Fibroblast of lung (primary cell): ENCODE measurements around the gene TFDP2. TPM values are rescaled to one million over a fixed set of nuclear protein-coding genes. Genes with fewer than 3 reads are reported as not detected.

Experiments used
- DNase-seq, 2 donors: peaks; one replicate each; pipeline versions ENCODE4 v3.0.0 to v3.0.0-alpha.2; 2010; ENCODE audit warnings: low read depth in 2 of 2
- H2AFZ ChIP-seq: 2 replicates; pipeline ENCODE4 v1.5.1; 2012; ENCODE audit warnings: low read length, control low read depth, inconsistent platforms
- H3K27ac ChIP-seq: 2 replicates; pipeline ENCODE4 v1.5.1; 2011; ENCODE audit warnings: low read length, control low read depth; ENCODE audit not compliant: insufficient read depth
- H3K27me3 ChIP-seq: 2 replicates; pipeline ENCODE4 v1.5.1; 2011; ENCODE audit warnings: mild to moderate bottlenecking, low read length; ENCODE audit not compliant: control insufficient read depth, insufficient read depth
- H3K36me3 ChIP-seq: 2 replicates; pipeline ENCODE4 v1.5.1; 2011; ENCODE audit warnings: low read length; ENCODE audit not compliant: control insufficient read depth, insufficient read depth
- H3K4me1 ChIP-seq: 2 replicates; pipeline ENCODE4 v1.5.1; 2011; ENCODE audit warnings: low read length; ENCODE audit not compliant: control insufficient read depth, insufficient read depth; ENCODE audit errors: extremely low read depth
- H3K4me2 ChIP-seq: 2 replicates; pipeline ENCODE4 v1.5.1; 2011; ENCODE audit warnings: low read length, control low read depth; ENCODE audit not compliant: insufficient read depth; ENCODE audit errors: extremely low read depth
- H3K4me3 ChIP-seq, 4 experiments: fragments of 200-600 bp in 1 of 4; sonication (generic) in 1 of 4; replicated peaks in 1 of 4; 2 replicates each; pipeline ENCODE4 v1.5.1; 2011 to 2016; ENCODE audit warnings: low read length in 4 of 4, low read depth in 3 of 4, mild to moderate bottlenecking in 3 of 4, control low read depth in 2 of 4, inconsistent platforms in 1 of 4, mixed read lengths in 1 of 4; ENCODE audit not compliant: insufficient read depth in 1 of 4; ENCODE audit errors: control extremely low read depth in 1 of 4
- H3K79me2 ChIP-seq: 2 replicates; pipeline ENCODE4 v1.5.1; 2012; ENCODE audit warnings: mild to moderate bottlenecking, low read length, inconsistent platforms; ENCODE audit not compliant: control insufficient read depth, insufficient read depth
- H3K9ac ChIP-seq: 2 replicates; pipeline ENCODE4 v1.5.1; 2011; ENCODE audit warnings: mild to moderate bottlenecking, low read length, control low read depth; ENCODE audit not compliant: insufficient read depth
- H3K9me3 ChIP-seq: 2 replicates; pipeline ENCODE4 v1.5.1; 2012; ENCODE audit warnings: low read depth, low read length; ENCODE audit not compliant: control insufficient read depth, insufficient read depth
- H4K20me1 ChIP-seq: 2 replicates; pipeline ENCODE4 v1.5.1; 2011; ENCODE audit warnings: low read length; ENCODE audit not compliant: control insufficient read depth, insufficient read depth; ENCODE audit errors: extremely low read depth
- CTCF ChIP-seq, 2 donors: IDR thresholded peaks in 1 of 2; conservative IDR thresholded peaks in 1 of 2; 1 replicate in 1 of 2; 2 replicates in 1 of 2; pipeline ENCODE4 v1.5.1; 2011 to 2012; ENCODE audit warnings: low read length in 2 of 2, control low read depth in 1 of 2, inconsistent platforms in 1 of 2, low read depth in 1 of 2, mild to moderate bottlenecking in 1 of 2
- EZH2 ChIP-seq: IDR thresholded peaks from 2 replicates; pipeline ENCODE4 v1.5.1; 2012; ENCODE audit warnings: low read length, control low read depth, mild to moderate bottlenecking; ENCODE audit errors: missing control alignments
- polyA plus RNA-seq, 2 donors: library from polyadenylated mRNA; depleted of rRNA in 1 of 2; stranded (reverse) in 1 of 2; unstranded in 1 of 2; fragments of >200 nt; gene quantifications; 2 replicates each; pipeline ENCODE4 v1.2.1, GENCODE V29; 2011 to 2012; ENCODE audit warnings: missing spikeins in 1 of 2
- total RNA-seq: library from RNA; depleted of rRNA; stranded (reverse); fragments of >200 nt; gene quantifications from 2 replicates; pipeline ENCODE4 v1.2.1, GENCODE V29; 2014

The TFDP2 gene
- total and polyA plus RNA-seq, 2 donors (not counting 1 experiment from before 2014, with no cell fraction given), result 25.1 to 83.7 TPM

GRCh38 chr3:142118911-142119310 lies 30.4 kb downstream of the TFDP2 start:
- peak in 1 of 2 donors; percentile 11 for DNase-seq
- TF ChIP-seq EZH2 (no peak), CTCF (conservative IDR thresholded peaks at IDR 0.05 in 1 of 2, IDR thresholded peaks at IDR 0.05 in 1 of 2; ENCODE audit: low read depth in 1 of 2, low read length in 2 of 2) (no peak)
- Histone ChIP-seq H2AFZ (no peak overlapping the region), H3K4me1 (no peaks in the 10 kb centered on the region), H3K4me2 (no peak overlapping the region), H3K4me3 (no peak overlapping the region), H3K27me3 (no peaks in the 10 kb centered on the region), H3K9ac (no peak overlapping the region), H3K27ac (no peak overlapping the region), H3K79me2 (no peaks in the 10 kb centered on the region), H3K36me3 (no peaks in the 10 kb centered on the region), H3K9me3 (no peaks in the 10 kb centered on the region), H4K20me1 (no peaks in the 10 kb centered on the region)

- peak in 1 of 2 donors; percentile 76 for DNase-seq
- Histone ChIP-seq H3K9ac (no peak overlapping the region), H3K27ac (no peak overlapping the region), H3K9me3 (no peaks in the 10 kb centered on the region), H3K27me3 (no peaks in the 10 kb centered on the region), H4K20me1 (no peaks in the 10 kb centered on the region), H3K36me3 (no peaks in the 10 kb centered on the region), H2AFZ (no peak overlapping the region), H3K4me1 (no peaks in the 10 kb centered on the region), H3K4me2 (no peak overlapping the region), H3K4me3 (no peak overlapping the region), H3K79me2 (no peaks in the 10 kb centered on the region)
- TF ChIP-seq EZH2 (no peak), CTCF (conservative IDR thresholded peaks at IDR 0.05 in 1 of 2, IDR thresholded peaks at IDR 0.05 in 1 of 2; ENCODE audit: low read depth in 1 of 2, low read length in 2 of 2) (no peak)
Observed at GRCh38 chr3:142117056-142117851, 32.1 kb downstream of the TFDP2 start.

DNA sequence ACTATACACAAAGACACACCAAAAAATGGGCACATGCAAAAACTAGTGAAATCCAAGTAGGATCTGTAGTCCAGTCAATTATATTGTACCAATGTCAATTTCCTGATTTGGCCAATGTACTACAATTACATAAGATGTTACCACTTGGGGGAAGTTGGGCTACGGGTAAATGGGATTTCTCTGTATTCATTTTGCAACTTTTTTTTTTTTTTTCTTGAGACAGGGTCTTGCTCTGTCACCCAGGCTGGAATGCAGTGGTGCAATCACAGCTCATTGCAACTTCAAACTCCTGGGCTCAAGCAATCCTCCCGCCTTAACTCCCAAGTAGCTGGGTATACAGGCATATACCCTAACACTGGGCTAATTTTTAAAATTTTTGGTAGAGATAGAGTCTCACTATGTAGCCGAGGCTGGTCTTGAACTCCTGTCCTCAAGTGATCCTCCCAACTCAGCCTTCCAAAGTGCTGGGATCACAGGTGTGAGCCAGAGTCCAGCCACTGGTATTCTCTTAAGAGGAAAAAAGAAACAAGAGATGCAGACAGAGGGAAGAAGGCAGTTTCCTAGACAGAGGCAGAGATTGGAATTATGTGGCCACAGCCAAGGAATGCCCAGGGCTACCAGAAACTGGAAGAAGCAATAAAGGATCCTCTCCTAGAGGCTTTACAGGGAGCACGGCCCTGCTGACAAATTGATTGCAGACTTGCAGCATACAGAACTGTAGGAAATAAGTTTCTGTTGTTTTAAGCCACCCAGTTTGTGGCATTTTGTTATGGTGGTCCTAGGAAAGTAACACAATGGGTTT lies 33.3 kb downstream of the TFDP2 start:
- no peak overlapping the region for H2AFZ ChIP-seq
- no peaks in the 10 kb centered on the region for H4K20me1 ChIP-seq
- H3K9ac ChIP-seq, result no peak overlapping the region
- no peak for DNase-seq
- H3K79me2 ChIP-seq, result no peaks in the 10 kb centered on the region
- H3K9me3 ChIP-seq, result no peaks in the 10 kb centered on the region
- H3K36me3 ChIP-seq, result no peaks in the 10 kb centered on the region
- no peaks in the 10 kb centered on the region for H3K4me1 ChIP-seq
- H3K27me3 ChIP-seq, result no peaks in the 10 kb centered on the region
- no peak overlapping the region for H3K4me3 ChIP-seq
- H3K27ac ChIP-seq, result no peak overlapping the region
- no peak for TF ChIP-seq CTCF (conservative IDR thresholded peaks at IDR 0.05 in 1 of 2, IDR thresholded peaks at IDR 0.05 in 1 of 2; ENCODE audit: low read depth in 1 of 2, low read length in 2 of 2)
- TF ChIP-seq EZH2, result no peak
- H3K4me2 ChIP-seq, result no peak overlapping the region
